WI38 (cell line): ENCODE results near the gene RAPGEF5.

Experiments
- H3K4me3 ChIP-seq: 2 replicates; pipeline ENCODE4 v1.5.1; 2011; ENCODE audit warnings: low read depth, mild to moderate bottlenecking, control low read depth, low read length
- CTCF ChIP-seq: IDR thresholded peaks from 2 replicates; pipeline ENCODE4 v1.5.1; 2012; ENCODE audit warnings: low read depth, mild to moderate bottlenecking, control low read depth, low read length

Gene RAPGEF5

GRCh38 chr7:22223807-22224206 is 133.1 kb downstream of the RAPGEF5 start:
- H3K4me3 ChIP-seq = no peak overlapping the region
- no peak for TF ChIP-seq CTCF

- no peak for TF ChIP-seq CTCF
- no peak overlapping the region for H3K4me3 ChIP-seq
Measured at GRCh38 chr7:22220941-22221340, 136.0 kb downstream of the RAPGEF5 start.

GRCh38 chr7:22219739-22220493 is 137.0 kb downstream of the RAPGEF5 start:
- TF ChIP-seq CTCF = no peak
- H3K4me3 ChIP-seq = no peak overlapping the region

- H3K4me3 ChIP-seq = no peak overlapping the region
- no peak for TF ChIP-seq CTCF
Measured at GRCh38 chr7:22219036-22219435, 137.9 kb downstream of the RAPGEF5 start.

- TF ChIP-seq CTCF = no peak
- no peak overlapping the region for H3K4me3 ChIP-seq
Measured at GRCh38 chr7:22216832-22217475, 140.0 kb downstream of the RAPGEF5 start.

GRCh38 chr7:22216309-22216708 is 140.6 kb downstream of the RAPGEF5 start:
- no peak for TF ChIP-seq CTCF
- H3K4me3 ChIP-seq = no peak overlapping the region

- no peak for TF ChIP-seq CTCF
Measured at GRCh38 chr7:22214000-22214399, 143.0 kb downstream of the RAPGEF5 start.

More at GRCh38 chr7:22214000-22214399, 143.0 kb downstream of the RAPGEF5 start:
- no peak overlapping the region for H3K4me3 ChIP-seq
